NCI-H526 treated with DMSO at 0.1 percent for 48 hours (cell line): ENCODE measurements around the gene SND1.
A peak's percentile ranks its signal among the peaks of the same experiment; 100 is the strongest.

ENCODE experiments used
- DNase-seq: peaks from one replicate; lab custom pipeline; 2025; lab: John Stamatoyannopoulos, UW

Gene SND1

DNA sequence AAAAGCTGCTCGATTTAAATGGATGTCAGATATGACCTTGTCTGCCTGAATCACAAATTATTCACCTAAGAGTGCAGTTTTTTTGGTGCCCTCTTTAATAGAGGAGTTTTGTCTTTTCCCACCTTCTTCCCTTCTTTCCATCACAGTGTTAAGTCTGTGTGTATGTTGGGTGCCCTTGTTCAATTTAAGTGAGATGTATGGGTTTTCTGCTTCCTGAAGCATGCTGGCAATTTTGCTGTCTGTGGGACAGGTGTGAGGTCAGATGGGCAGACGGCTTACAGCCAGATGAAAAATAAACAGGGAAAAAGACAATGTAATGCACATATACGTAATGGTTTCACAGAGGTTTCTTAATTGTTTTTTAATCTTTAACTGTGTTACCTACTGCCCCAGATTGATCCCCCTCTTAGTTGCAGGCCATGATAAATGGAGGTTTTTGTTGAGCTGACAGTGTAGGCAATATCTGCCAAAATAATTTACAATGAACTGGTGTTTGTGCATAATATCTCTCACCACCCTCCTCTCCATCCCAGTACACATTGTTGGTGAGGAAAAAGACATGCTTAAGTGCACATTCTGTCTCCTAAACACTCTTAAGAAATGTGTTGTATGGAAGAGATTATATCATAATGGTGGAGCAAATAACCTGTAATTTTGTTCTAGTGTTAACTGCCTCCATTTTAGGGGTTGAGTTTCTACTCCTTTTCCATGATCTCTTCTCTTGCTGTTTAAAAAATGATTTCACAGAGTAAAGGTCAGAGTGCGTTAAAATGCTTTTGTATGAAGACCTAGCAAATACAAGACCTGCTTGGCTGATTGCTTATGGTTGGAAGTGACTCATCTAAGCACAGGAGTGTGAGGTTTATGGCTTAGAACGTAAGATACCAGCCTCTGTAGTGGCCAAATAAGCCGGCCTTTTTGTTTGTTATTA, 255.4 kb downstream of the SND1 start:
- DNase-seq: no peak

DNA sequence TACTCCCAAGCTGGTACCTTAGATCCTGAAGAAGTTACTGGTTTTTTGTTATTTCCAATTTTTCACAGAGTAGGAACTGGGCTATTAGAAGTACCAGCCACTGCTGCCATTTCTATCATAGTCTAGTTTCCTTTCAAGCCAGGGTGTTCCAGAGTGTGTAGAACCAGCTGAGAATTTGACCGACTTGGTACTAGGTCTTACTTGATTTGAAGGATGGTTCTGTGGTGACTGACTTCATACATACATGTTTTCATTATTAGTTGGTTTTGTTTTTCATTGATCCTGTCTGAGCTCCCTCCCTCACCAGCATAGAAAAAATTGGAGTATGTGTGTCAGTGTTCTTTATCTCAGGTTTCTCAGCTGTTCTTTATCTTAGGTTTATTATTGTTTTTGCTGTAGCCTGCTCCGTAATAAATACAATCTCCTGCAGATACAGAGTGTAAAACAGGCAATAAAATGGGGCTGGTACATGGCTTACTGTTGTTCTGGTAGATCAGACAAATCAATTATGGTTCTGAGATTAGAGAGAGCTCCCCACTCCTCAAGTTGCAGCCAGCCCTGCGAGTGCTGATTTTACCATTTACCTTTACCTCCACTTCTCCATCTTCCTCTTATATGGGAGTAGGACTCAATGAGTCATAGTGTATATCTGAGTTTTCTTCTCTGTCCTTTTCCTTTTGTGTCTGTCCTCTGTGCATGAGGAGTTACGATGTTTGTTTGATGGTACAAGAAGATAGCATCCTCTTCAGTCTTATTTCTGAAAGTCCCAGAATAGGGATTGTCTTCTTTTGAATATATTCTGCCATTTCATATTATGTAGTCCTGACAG, 256.6 kb downstream of the SND1 start:
- no peak for DNase-seq

DNA sequence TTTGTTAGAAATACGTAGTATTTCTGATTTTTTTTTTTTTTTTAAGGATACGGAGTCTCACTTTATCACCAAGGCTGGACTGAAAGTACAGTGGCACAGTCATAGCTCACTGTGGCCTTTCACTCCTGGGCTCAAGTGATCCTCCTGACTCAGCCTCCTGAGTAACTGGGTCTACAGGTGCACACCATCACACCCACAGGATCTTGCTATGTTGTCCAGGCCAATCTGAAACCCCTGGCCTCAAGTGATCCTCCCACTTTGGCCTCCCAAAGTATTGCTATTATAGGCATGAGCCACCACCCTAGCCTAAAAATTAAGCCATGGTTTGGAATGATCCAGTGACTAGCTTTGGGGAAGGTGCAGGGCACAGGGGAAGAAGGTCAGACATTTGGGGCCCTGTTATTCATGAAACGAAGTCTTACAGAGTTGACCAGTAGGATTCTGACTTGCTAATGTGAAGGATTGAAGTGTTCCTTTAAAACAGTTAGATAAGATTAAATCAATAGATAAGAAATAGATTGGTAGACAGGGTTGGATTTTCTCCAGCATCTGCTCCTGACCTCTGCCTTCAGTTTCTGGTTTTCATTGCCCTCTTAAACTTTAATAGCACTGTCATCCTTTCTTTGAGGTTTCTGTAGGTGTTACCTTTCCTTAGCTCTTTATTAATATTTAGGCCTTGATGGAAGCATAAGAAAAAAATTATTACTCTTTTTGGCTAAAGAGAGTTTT, 257.6 kb downstream of the SND1 start:
- no peak for DNase-seq

DNA sequence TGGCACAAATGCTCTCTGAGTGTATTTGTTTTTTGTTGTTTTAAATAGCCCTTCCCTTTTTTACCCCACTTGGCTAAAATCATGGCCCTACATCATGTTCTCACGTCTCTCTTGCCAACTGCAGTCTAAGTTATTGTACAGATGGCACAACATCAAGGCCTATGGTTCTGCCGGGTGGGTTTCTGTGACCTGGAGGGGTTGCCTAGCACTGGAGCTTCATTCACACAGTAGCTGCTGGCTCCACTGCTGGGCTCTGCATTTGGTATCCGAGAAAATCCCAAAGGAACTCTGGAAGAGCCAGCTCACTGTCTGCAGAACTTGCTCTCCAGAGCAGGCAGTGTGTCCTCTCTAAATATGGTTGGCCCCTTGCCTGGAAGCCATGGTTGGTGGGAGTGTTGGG, 258.7 kb downstream of the SND1 start:
- no peak for DNase-seq

DNA sequence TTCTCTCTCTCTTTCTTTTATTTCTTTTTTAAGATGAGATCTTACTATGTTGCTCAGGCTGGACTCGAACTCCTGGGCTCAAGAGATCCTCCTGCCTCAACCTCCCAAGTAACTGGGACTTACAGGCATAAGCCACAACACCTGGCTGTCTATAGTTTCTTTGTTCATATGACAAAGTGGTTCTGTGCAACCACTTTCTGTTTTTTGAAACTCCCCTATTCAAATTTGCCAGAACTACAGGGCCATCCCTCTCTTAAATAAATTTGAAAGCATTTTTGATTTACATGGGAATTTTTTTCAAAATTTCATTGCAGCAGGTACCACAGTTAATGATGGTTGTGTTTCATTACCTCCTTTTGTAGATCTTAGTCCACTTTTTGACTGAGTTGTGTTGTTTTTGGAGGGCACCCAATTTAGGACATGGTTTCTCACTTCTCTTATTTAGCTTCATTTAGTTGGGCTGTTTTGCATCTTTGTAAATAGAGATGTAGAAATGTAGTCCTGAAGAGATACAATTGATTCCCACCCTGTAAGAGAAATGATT, 260.0 kb downstream of the SND1 start:
- no peak for DNase-seq

DNA sequence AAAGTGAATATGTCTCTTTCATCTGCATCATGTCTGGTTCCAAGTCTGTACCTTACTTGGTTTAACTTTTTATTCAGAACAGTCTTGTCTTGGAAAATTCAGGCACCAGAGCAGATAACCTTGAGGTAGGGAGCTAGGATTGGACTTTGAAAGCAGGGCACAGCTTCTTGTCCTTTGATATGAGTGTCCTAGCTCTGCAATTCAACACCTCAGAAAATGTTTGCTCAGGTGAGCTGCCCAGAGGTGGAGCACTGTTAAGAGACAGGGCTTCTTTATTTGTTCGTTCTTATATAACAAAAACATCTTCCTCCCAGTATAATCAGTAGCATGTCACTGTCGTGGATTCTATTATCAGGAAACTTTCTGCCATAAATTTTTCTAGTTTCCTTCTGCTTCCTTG, 260.9 kb downstream of the SND1 start:
- peak; percentile 67 for DNase-seq

DNA sequence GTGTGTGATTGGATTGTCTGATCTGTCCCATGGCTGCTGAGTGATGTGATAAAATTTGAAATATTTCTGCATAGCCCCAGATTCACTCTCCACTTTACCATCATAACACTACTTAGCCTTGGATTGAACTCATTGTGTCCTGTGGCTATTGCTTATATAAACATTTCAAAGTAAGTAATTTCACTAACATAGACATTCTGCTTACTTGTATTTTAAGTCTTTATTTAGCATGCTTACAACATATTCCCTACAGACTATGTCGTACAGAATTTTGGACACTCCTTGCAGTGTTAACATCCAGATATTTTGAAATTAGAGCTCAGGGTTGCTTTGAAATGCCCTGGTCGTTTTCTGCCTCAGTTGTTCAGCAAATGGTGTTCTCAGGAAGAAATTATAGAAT, 261.7 kb downstream of the SND1 start:
- no peak for DNase-seq

DNA sequence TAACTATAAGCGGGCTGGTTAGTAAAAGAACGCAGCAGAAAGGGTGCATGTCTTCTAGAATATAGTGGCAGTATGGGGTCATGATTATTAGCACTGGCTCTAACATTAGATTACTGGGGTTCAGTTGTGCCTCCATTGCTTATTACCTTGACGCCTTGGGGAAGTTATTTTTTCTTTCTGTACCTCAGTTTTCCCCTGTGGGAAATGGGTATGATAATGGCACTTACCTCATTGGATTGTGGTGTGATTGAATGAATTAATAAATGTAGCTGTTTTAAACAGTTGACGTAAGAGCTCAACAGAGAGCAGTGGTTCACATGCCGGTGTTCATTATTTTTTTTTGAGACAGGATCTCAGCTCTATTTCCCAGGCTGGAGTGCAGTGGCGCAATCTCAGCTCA, 262.7 kb downstream of the SND1 start:
- no peak for DNase-seq

DNA sequence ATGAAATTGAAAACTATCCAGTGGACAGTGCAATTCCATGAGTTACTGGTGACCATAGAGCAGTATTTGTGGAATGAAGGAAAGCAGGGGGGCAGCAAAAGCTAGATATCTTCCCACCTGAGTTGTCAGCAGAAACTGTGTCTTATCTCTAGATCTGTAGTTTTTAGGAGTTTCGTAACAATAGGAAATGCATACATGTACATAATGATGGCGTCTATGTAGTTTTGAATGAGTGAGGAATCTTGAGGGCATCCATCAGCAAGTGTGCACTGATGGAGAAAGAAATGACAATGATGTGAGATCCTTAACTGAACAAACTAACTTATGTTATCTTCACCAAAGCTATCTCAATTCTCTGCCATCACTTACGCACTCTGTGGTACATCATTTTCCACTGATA, 264.7 kb downstream of the SND1 start:
- DNase-seq: no peak

DNA sequence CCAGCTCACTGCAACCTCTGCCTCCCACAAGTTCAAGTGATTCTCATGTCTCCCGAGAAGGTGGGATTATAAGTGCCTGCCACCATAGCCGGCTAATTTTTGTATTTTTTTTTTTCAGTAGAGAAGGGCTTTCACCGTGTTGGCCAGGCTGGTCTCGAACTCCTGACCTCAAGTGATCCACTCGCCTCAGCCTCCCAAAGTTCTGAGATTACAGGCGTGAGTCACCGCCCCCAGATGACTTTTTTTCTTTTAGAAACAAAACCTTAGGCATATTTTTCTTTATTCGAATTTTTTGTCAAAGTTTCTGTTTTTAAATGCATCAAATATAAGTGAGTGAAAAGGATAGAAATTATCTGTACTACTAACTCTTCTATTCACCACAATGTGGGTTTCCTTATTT, 266.1 kb downstream of the SND1 start:
- no peak for DNase-seq

DNA sequence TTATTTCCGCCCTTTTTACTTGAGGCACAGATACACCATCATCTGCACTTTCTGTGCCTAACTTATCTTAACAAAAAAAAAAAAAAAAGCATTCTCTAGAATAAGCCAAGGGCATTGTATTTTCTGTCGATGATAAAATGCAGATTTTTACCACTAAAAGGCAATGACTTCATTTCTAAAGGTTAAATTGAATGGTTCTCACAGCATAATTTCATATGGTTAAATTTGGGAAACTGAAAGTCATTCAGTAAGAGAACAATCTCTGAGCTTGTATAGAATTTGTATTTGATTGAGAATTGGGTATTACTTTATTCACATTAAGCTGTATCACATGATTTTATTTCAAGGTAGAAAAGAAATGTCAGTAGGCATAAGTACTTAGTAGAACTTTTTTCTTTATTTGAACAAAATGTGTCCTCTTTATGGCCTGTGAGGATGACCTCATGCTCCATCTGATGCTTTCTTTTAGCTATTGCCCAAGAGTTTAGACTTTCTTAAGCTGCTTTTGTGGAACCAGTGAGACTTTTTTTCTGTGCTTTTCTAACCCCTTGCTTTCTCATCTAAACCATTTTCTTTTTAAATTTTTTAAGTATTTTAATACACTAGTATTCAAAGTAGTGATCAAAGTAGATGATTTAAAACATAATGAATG, 268.9 kb downstream of the SND1 start:
- DNase-seq: no peak

DNA sequence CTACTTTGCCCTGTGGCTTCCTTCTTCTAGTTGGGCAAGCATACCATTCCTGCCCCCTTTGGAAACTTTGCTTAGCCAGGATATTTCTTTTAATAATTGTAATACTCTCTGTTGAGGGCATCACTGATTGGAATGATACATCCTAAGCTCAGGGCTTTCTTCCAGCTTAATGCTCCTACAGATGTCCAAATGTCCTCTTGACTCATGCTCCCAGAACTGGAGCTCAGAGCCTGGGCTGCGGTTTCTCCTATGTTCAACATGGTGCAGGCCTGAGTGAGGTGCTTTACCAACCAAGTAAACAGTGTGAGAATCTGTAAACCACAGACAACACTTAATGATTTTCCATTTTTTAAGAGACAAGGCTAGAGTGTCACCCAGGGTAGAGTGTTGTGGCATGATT, 270.7 kb downstream of the SND1 start:
- no peak for DNase-seq

DNA sequence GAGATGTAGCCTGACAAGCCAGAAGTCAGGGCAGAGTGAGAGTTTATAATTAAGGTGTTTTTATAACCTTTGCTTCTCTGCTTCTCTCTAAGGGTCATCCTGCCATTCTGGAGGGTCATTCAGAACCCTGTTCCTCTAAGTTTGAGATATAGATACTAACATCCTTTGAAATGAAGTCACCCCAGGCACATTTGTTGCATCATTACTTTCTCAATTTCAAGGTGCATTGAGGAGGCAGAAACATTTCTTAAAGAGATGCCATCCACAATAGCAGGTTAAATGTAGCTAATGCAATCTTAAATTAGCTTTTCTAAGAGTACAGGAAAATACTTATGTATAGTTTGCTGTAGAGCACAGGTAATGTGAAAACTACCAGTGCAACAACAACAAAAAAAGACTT, 272.9 kb downstream of the SND1 start:
- no peak for DNase-seq

DNA sequence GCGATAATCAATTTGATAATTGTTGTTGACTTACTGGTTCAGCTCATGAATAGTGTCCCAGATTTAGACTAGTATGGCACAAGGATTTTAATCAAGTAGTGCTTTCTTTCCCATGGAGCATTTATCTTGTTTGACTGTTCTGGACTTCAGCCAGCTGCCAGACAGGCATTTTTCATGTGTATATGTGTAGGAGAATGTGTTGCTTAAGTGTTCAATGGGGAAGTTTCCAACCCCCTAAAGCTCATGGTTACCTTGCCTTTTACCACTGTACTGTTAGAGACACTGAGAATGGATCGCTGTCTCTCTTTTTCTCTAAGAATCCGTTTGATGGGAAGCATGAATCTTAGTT, 275.3 kb downstream of the SND1 start:
- no peak for DNase-seq

DNA sequence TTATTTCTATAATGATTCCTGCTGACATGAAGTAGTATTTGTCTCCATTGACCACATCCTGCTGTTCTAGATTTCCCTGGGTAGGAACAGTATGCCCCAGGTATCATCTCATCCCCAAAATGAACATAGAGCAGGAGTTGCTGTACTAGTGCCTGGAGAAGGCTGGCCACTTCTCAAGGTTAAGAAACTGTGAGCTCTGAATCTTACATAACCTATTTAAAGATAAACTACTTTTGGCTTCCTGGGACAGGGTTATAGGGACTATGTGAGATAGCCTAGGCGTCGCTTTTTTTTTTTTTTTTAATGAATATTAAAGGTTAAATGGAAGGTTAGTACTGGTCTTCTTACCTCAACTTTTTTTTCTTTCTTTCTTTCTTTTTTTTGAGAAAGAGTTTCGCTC, 276.2 kb downstream of the SND1 start:
- DNase-seq: no peak

DNA sequence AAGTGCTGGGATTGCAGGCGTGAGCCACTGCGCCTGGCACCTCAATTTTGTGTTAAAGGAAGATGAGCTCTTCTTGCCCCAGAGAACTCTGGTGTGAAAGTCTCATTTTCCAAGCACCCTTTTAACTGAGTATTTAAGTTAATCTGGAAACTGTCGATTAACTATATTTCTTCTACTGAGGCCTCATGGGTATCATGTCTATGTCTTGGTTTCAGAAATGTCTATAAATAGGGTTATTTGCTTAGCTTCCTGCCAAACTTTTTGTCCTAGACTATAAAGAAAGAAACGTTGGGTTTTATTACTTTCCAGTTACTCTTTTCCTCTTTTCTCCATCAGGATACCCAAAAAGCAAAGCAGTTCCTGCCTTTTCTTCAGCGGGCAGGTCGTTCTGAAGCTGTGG, 276.9 kb downstream of the SND1 start:
- DNase-seq: no peak

DNA sequence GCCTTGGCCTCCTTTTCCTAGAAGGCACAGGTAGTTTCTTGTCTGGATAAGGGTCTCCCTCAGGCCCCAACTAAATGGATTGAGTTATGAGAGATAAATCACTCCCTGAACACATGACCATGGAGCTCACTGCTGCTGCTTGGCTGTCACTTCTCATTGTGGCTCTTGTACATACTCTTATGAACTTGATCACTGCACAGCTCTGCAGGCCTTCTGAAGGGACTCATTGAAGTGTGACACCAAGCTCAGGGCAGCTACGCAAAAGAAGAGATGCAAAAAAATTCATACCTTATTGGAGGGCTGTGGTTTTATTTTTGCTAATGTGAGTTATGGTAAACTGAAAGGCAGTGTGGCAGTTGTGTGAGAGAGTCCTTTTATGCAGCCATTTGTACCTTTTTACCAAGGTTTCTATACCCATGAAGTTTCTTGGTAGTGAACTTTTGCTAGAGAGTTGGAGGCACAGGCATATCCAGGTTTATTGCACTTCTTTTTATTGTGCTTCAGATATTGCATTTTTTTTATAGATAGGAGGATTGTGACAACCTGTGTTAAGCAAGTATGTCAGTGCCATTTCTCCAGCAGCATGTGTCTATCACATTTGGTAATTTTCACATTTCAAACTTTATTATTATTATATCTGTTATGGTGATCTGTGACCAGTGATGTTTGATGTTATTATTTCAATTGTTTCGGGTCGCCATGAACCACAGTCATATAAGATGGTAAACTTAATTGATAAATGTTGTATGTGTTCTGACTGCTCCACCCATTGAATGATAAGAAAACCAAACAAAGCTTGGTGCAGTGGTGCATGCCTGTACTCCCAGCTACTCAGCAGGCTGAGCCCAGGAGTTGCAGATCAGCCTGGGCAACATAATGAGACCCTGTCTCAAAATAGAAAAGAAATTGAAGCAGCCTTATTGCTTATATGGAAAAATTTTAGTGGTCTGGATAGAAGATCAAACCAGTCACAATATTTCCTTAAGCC, 278.6 kb downstream of the SND1 start:
- DNase-seq: no peak

DNA sequence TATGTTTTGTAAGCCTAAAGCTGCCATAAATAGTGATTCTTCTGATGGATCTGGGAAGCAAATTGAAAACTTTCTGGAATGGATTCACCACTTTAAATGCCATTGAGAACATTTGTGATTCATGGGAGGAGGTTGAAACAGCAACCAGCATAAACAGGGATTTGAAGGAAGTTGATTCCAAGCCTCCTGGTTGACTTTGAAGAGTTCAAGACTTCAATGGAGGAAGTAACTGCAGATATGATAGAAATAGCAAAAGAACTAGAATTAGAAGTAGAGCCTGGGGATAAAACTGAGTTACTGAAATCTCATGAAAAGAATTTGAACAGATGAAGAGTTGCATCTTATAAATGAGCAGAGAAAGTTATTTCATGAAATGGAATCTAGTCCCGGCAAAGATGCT, 280.1 kb downstream of the SND1 start:
- no peak for DNase-seq

DNA sequence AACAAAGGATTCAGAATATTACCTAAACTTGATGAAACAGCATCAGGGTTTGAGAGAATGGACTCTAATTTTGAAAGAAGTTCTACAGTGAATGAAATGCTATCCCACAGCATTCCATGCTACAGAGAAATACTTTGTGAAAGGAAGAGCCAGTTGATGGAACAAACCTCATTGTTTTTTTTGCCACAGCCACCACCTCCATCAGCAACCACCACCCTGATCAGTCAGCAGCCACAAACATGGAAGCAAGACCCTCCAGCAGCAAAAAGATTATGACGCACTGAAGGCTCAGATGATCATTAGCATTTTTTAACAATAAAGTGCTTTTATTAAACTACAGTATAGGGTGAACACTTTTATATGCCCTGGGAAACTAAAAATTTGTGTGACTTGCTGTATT, 280.5 kb downstream of the SND1 start:
- no peak for DNase-seq

DNA sequence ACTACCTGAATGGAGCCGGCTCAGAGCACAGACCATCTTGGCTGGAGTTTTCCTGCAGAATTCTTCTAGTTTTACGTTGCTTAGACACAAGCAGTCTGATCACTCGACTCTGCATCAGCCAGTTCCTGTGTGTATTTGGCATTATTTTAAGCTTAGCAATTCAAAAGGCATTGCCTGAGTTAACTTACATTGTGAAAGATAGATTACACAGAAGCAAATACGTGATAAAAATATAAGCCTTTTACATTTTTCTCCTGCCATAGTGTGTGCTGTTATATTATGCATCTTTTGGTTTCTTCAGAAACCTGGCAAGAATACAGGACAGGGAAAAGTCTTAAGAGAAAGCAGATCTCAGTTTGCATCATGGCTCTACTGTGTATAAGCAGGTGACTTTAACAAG, 281.2 kb downstream of the SND1 start:
- DNase-seq: no peak

DNA sequence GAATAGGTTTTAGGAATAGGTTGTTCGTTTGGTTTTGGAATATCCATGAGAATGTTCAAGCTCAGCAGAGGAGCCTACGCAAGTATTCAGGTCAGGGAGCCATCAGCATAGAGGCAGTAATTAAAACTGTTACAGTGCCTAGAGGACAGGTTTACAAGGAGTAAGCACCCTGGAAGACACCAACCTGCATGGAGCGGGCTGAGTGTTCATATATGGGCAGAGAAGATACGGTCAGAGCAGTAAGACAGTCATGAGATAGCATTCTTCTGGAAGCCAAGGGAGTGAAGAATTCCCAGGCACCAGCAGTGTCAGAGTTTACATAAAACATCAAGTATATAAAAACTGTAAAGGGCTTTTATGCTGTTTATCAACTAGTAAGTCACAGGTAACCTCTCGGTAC, 282.7 kb downstream of the SND1 start:
- no peak for DNase-seq
